Left ventricle myocardium superior (tissue), 1 donor: ENCODE measurements around the gene CCDC13. TPM values are rescaled to one million over a fixed set of nuclear protein-coding genes. Genes with fewer than 3 reads are reported as not detected.
A peak's percentile ranks its signal among the peaks of the same experiment; 100 is the strongest.

ENCODE experiments used
- ATAC-seq: fragments of 200-7000 bp; cut with Tn5 transposase; one replicate; pipeline ENCODE4 v1.9.1; 2020; ENCODE audit warnings: mild to moderate bottlenecking, moderate library complexity
- DNase-seq: peaks from one replicate; pipeline ENCODE4 v3.0.0-alpha.2; 2020
- intact Hi-C: fragments of 100-400 bp; cut with micrococcal nuclease; formaldehyde crosslinking; loops from one replicate; pipeline ENCODE4 v1.11.0; 2022
- total RNA-seq: library from RNA; stranded (reverse); fragmentation: NEBNext Ultra II Directional; extraction: Animal tissue kit (Norgen Biotek cat#: 25700); gene quantifications from one replicate; pipeline ENCODE4 v1.2.1, GENCODE V29; 2021
- donor health status: DM: no; HTN: yes; CAD: no; lungs with severe emphysema.

CCDC13 gene
- total RNA-seq, 1 donor from 2014 or later, result 0.17 TPM

DNA sequence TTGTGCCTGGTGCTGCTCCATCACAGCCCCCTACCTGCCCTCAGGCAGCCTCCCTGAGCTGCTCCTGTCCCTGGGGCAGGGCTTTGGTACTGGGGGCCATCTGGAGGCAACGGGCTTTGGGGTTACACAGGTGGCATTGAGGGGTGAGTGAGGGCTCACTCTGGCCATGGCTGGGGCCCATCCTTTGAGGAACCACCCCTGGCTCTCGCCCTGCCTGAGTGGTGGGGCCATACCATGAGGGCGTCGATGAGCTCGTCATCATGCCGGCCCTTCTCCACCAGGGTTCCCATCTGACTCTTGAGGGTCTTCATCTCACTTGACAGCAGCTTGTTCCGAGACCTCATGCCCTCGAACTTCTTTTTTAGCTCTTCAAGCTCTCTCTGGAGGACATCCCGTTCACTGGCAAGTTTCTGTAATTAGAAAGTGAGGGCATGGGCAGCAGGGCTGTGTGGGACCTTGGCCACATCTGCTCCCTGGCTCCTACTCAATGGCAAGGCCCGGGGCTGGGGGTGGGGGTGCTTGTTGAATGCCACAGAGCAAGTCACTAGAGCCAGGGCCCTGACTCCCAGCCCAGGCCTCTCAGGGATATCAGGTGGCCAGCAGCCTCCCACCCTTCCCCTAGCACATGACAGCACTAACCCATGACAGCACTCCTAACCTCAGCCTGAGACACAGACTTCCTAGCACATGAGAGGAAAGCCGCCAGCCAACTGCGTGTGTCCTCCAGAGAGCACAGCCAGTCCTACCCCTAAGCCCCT lies 33.5 kb downstream of the CCDC13 start:
- peak; percentile 95 for DNase-seq
- intact Hi-C loops, result loop anchor here (10.0 kb wide), 1 partner anchor 155 kb away; the partner anchor contains the start of gene SEC22C
- peak; percentile 94 for ATAC-seq

DNA sequence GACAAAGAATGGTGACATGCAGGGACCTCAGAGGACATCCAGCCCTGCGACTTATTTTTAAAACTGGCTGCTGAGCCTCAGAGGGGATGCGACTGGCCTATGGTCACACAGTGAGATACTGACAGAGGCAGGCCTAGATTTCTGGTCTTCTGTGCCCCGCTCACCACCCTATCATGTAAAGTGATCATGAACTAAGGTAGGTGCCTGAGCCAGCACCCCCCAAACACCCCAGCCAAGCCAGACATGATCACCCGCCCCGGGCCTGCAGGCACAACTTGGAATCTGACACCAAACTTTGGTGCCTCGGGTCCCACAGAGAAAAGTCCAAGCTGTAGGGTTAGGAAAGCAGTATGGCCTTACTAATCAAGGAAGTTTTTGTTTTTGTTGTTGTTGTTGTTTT lies 36.5 kb downstream of the CCDC13 start:
- ATAC-seq, result no peak
- intact Hi-C loops, result no loop called here
- DNase-seq, result no peak

DNA sequence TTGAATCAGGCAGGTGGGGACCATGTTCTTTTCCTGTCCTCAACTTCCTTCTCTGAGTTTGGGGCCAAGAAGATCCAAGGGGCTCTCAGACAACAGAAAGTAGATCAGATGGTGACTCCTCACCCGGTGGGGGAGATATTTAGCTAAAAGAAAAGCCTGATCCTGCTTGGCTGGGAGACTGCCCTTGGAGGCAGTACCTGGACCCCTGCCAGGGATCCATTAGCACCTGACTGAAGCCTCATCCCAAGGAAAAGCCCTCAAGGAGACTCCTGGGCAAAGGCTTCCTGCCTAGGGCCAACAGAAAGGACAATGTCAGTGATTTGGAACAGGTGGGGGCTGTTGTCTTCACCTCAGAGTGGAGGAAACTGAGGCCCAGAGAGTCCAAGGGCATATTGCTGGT lies 37.0 kb downstream of the CCDC13 start:
- no peak for ATAC-seq
- intact Hi-C loops, result no loop called here
- DNase-seq, result no peak

DNA sequence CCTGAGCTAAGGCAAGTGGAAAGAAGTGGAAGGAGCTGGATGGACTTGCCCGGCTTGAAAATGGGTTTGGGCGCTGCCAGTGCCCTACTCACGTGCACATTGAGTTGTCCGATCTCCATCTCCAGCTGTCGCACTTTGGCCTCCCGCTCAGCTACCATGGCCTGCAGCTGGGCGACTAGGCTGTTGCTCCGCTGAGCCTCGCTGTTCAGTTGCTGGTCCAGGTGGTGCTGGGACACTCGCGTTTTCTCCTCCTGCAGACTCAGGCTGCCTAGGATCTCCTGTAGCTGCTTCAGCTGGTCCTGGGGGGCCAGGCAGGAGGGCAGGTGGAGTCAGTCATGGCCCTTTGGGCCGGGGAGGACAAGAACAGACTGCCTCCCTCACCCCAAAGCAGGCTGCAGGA lies 37.4 kb downstream of the CCDC13 start:
- ATAC-seq, result no peak
- intact Hi-C loops, result no loop called here
- no peak for DNase-seq

DNA sequence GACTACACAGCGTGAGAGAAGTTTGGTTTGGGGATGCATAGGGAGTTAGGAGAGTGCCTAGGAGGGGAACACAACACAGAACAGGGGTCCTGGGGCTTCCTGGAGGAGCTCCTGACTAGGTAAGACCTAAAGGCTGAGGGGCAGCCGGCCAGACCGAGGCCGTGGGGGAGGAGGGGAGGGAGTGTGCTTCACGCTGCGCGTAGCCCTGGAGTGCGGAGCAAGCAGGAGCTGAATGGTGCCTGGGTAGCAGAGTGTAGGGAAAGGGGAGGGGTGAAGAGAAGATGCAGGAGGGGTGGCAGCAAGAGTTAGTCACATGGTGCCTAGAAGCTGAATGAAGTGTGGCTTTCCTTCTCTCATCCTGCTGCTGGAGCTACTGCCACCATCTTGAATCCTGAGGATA lies 38.0 kb downstream of the CCDC13 start:
- ATAC-seq (no peak), DNase-seq (no peak)
- intact Hi-C loops, result no loop called here

DNA sequence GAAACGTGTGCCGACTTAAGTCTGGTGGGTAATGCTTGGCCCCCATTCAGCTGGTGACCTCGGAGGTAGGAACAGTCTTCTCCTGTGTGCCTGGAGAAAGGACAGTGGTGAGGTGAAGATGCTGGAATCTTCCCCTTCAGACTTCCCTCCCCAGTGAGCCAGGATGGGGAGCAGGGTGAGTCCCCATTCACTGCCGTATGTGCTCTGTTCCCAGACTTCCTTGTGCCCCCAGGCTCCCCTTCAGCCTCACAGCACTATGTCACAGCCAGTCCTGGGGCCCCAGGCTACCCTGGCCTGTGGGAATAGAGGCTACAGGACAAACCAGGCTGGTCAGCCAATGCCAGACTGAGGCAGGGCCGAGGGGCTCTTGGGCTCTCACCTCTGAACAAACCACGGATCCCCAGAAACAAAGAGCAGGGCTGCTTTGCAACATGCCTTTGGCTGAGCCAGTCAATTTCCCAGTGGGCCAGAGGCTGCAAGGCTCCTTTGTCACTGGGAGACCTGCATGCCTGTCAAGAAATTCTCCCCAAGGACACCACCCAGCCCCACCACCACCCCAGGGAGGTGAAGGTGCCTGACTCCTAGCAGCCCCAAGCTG lies 38.7 kb downstream of the CCDC13 start:
- intact Hi-C loops, result no loop called here
- ATAC-seq (no peak), DNase-seq (no peak)

DNA sequence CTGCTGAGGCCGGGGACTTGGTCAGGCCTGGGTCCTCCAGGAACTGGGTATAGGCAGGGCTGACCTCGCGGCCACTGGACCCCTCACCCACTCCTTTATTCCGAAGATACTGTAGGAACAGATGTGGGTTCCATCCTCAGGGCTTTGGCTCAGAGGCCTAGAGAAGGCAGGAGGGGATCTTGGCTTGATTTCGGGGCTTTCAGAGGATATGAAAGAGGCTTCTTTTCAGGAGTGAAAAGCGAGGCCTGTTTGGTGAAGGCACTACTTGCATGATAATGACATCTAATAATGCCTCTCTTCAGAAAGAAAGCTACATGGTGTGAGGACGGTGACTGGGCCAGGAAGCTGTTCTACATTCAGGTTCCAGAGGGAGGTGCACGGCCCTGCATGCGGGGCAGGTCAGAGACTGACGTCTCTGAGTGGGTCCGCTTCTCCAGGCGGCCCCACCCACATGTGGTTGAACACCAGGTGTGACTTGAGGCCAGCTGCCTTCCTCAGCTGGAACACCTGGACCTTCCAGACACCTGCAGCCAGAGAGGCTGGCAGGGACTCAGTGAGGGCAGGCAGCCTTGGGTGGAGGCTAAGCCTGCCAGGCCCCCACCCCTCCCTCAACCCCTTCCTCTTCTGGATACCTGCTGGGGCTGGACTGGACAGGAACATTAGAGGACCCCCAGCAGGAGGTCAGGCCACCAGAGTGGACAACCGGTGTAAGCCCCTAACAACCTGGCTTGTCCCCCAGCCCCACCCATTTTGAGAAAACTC lies 39.4 kb downstream of the CCDC13 start:
- no peak for DNase-seq
- no peak for ATAC-seq
- intact Hi-C loops, result no loop called here

DNA sequence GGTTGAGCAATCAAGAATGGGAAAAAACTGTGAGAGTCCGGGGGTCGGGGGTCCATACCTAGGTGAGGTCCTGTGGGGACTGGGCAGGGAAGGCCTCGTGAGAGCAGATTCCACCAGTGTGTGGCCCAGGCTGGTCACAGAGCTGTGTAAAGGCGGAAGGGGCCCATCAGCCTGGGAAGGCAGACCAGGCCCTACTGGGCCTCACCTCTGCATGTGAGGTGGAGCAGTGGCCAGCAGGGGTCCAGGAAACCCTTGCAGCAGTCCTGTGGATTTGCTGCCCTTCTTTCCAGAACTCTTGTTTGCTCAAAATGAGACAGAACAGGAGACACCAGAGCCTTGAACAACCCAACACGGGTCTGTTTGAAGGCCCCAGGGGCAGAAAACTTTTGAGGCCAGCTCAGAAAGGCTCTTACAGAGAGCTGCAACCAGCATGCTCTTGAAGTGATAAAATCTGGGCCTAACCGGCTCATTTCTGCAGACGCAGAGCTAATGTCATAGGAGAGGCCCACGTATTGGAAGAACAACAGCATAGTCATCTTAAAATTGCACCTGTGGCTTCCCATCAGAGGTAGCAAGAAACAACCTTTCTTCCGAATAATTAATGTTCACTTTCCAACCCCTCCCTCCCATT lies 40.1 kb downstream of the CCDC13 start:
- no peak for ATAC-seq
- intact Hi-C loops, result no loop called here
- no peak for DNase-seq

DNA sequence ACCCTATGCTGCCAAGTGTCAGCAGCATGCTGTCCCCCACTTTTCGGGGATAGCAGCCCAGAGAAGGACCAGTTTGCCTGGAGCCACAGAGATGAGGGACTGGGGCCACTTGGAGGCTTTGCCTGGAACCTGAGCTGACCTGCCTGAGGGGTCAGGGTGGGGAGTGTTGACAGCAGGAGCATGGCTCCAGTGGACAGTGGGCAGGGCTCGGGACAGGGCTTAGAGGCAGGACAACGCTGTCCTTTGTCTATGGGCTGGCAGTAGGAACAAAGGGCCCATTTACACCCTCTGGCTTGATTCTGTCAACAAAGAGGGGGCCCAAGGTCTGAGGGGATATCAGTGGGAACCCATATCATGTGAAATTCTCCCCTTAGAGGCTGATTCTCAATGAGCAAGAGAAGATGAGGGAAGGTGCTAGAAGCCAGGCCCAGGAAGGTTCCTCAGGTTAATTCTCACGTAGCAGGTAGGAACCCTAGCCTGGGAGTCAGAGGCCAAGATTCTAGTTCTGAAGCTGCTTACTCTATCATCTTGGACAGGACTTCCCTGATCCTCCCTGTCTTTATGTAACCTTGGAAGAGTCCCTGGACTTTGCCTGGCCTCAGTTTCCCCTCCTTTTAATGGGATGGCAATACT lies 40.7 kb downstream of the CCDC13 start:
- DNase-seq (no peak), ATAC-seq (no peak)
- intact Hi-C loops, result no loop called here

DNA sequence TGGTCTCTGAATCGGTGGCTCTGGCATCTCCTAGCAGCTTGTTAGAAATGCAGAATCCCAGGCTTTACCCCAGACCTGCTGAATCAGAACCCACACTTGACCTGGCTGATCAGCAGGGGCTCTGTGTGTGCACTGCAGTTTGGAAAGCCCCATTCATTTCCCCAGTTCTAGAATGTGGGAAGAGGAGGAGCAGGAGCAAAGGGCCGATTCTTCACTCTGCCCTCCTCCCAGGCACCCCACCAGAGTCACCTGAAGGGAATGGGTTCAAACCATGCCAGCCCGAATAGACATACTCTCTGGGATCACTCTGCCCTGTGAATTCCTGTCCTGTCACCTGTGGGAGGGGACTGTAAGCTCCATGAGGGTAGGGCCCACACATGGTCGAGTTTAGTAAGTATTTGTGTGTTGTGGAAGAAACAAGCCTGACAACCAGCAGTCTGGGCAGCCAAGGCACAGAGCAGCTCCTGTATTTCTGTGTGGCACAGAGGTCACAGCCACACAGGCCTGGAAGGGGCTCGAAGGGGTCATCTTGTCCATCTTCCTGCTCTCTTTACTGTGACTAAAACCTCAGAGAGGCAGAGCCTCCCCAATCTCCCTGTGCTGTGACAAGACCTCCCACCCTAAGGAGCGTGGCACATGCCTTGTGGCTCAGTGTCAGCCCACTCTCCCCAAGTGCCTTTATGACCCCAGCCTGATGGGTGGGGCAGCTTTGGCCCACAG lies 41.4 kb downstream of the CCDC13 start:
- ATAC-seq (no peak), DNase-seq (no peak)
- intact Hi-C loops, result no loop called here

DNA sequence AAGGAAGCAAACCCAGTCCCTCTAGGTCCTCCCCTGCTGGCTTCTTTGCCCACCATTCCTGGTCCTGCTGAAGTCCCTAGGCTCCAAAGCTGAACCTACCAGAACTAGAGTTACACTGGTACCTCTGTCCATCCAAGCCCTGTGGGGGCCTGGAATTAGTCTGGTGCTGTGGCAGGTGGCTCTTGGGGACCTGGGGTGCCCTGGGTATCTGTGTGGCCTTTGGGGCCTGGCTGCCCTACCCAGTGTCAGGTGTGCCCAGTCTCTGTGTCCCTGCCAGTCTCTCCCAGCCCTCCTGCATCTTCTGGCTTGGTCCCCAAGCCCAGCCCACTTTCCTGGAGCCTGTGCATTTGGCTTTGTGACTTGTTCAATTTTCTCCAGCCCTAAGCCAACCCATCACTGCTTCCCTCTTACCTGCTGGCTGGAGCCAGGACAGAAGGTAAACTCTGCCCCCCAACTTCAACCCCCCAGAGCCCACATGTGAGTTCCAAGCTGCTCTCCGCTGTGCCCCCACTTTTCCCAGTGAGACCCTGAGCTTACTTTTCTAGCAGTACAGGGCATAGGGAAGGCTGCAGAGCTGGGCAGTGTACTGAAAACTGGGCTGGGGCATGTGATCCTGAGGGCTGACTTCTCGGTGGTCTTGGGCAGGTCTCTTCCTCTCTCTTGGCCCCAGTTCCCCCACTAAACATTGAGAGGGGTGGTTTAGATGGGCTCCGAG lies 42.2 kb downstream of the CCDC13 start:
- ATAC-seq (no peak), DNase-seq (no peak)
- intact Hi-C loops, result no loop called here

DNA sequence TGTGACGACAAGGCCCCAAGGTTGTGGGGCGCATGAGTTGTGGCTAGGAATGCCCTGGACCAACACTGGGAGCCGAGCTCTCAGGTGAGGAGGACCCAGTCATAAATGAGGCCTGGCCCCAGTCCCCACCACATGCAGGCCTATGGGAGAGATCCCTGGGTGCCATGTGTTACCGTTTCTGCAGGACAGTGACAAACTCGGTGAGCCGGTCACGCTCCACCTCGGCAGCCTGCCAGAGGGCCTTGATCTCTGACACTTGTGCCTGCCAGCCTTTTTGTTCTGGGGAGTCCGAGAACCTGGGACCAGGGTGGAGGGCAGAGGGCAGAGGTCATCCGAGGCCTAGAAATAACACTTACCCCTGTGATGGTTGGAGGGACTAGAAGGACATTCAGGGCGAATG lies 42.8 kb downstream of the CCDC13 start:
- DNase-seq (peak; percentile 65), ATAC-seq (peak; percentile 38)
- intact Hi-C loops, result no loop called here

DNA sequence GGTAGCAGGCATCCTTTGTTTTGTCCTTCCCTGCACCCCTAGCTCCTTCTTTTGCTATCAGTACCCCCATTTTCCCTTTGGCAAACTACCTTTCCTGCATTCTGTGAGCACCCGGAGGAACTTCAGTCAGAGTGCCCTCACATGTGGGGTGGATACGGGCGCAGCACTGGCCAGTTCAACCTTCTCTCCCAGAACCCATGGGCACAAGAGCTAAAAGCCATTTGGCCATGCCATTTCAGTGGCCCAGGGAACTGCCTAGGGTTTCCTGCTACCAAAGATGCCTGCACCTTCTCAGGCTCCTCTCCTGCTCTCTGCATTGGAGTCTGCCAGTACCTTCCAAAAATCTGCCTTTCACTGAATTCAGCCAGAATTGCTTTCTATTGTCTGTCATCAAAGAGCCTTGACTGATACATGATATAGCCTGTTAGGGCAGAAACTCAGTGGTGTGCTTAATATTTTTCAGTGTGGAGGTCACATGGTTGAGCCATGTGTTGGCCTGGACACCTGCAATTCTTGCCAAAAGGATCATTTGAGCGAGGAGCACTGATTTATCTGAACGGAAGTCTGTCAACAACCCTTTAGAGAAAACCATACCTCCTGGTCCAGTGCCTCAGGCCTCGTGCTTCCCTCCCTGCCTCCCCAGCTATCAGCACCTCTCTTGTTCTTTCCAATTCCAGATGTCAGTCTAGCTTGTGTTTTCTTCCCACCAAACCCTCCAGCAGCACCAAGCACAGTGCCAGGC lies 43.5 kb downstream of the CCDC13 start:
- intact Hi-C loops, result no loop called here
- DNase-seq (peak; percentile 69), ATAC-seq (peak; percentile 89)

DNA sequence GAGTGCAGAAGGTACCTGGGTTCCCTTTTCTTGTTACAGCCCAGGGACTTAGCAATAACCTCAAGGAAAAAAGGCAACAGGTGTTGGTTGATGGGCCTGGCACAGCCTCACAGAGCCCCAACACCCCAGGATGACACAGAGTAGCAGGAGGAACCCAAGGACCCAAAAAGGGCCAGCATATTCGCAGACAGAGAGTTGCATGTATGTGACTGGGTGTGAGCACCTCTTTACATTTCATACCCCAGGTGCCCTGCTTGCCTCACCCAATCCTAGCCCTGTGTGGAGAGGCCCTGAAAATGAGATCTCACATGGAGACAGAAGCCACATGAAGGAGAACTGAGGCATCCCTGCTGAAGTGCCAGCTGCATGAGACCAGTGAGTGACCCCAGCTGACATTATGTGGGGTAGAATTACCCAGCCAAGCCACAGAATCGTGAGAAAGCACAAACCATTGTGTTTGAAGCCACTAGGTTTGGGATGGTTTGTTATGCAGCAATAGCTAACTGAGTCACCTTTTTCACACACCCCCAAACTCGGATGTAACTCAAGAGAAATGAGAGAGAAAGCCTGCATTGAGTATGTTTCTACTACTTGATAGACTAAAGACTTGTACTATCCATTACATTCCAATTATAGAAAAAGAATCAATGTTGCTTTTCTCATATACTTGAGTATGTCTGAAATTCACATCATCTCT lies 44.2 kb downstream of the CCDC13 start:
- DNase-seq, result no peak
- intact Hi-C loops, result no loop called here
- ATAC-seq, result no peak

DNA sequence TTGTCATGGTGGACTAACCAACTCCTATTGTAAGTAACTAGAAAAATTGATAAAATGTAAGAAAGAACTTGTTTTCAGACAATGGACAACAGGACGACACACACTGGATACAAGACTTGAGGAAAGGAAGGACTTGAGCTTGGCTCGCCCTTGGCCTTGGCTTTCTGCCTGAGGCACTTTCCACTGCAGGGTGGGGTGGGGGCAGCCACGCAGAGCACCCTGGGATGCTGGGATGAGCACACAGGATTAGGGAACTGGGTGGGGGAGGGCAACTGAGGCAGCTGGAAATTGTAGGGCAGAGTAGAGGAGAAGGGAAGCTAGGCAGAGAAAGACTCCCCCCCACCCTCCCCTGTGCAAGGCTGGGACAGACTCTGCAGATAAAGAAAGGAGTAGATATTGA lies 45.0 kb downstream of the CCDC13 start:
- intact Hi-C loops, result no loop called here
- peak; percentile 69 for DNase-seq
- peak; percentile 60 for ATAC-seq

DNA sequence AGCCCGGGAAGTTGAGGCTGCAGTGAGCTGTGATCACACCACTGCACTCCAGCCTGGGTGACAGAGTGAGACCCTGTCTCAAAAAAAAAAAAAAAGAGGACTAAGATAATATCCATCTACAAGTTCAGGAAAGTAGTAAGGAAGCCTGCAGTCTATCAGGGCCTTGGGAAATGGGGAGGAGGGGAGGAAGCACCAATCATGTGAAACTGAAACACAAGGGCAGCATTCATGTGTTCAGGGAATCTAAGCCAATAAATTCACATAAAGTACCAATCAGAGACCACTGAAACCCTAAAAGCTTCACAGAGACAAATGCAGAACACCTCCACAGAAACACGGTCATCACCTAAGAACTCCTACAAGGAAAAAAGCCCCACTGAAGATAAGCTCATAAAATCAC lies 47.6 kb downstream of the CCDC13 start:
- intact Hi-C loops, result no loop called here
- DNase-seq (no peak), ATAC-seq (no peak)

DNA sequence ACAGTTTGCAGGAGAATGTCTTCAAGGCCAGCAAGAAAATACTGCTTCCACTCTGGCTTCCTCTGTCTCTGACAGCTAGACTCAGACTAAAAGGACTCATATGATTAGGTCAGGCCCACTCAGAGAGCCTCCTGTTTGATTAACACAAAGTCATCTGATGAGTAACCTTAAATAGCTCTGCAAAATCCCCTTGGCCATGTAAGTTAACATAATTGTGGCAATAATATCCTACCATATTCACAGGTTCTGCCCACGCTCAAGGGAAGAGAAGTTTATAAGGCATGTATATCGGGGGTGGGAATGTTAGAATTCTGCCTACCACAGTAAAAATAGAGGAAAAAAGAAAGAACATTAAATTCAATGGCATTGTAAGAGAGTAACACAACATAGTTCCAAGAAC lies 49.8 kb downstream of the CCDC13 start:
- ATAC-seq, result peak; percentile 55
- no peak for DNase-seq
- intact Hi-C loops, result no loop called here
